ENCODE results near the gene ZNF532. TPM values are rescaled to one million over a fixed set of nuclear protein-coding genes. Genes with fewer than 3 reads are reported as not detected.
"Not testable (repeated sequence)": the region's sequence is repeated elsewhere in the genome, so short reads cannot be mapped to it uniquely, and the experiment has no call there.

Gene ZNF532
- total RNA-seq, 1 experiment from 2014 or later, result 16.8 TPM

DNA sequence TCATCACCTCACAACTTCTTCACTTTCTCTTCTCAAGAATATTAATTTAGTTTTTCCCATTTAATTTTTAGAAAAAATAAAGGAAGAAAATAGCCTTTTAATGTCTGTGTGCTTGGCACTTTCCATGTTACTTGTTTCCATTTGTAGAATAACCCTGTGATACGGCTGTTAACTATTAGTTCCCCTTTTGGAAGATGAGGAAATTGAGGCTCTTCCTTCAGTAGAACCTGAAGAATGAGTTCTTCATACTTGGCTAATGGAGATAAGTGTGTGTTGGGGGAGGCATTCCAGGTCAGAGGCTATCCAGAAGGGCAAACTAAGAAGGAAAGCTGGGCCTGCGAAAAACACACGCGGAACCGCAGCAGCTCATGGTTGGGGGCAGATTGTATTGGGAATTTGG lies 38.3 kb downstream of the ZNF532 start:
- no peak for DNase-seq (ENCODE audit: low read depth)

DNA sequence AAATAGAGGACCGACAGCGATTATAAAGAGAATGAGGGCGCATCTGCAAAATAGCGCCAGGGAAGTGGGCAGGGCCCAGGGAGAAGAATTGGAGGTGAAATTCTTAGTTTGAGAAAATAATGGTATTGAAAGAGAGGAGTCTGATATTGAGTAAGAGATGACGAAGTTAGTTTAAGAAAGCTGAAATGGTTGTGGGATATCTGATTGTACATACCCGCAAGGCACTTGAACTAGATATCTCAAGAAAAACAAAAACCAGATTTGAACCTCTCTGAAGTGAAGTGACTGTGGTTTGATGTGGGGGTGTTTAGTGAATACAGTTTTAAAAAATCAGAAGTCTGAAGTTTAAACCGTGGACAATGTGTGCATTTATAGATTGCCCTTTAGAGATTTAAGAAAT lies 38.9 kb downstream of the ZNF532 start:
- no peak for DNase-seq (ENCODE audit: low read depth)

DNA sequence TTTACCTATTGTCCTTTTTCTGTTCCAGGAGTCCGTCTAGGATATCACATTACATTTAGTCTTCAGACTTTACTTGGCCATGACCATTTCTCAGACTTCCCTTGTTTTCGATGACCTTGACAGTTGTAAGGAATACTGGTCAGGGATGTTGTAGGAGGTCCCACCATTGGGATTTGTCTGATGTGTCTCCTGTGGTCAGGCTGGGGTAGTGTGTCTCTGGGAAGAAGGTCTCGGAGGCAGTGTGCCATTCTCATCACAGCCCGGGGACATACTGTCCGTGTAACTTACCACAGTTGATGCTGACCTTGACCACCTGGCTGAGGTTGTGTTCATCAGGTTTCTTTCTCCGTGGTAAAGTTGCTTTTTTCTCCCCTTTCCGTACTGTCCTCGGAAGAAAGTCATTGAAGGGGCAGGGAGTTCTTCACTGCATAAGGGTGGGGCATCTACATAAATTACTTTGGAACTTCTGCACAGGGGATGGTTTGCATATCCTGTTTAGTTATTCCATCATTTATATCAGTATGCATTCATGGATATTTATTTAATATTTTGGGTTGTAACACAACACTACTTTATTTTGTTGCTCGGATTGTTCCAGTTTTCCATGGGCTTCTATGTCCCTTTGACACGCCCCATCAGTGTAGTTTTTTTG lies 41.2 kb downstream of the ZNF532 start:
- DNase-seq (ENCODE audit: low read depth), result no peak

GRCh38 chr18:58908006-58908405 lies 43.3 kb downstream of the ZNF532 start:
- no peak for DNase-seq (ENCODE audit: low read depth)

DNA sequence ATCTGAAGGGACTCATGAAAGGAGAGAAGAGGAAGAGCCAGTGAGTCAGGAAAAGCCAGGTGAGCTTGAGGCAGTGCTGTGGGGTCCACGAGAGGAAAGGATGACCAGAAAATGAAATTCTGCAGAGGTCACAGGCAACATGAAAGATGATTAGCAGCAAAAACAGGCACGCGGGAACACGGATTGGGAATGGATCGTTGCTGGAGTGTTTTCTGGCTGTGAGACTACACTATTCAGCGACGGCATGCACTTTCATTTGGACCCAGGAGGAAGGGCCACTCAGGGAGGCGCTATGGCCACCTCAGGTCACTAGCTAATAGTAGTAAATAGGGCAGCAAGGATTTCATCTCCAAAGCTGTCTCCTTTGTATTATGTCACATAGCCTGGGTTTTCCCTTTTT lies 44.8 kb downstream of the ZNF532 start:
- no peak for DNase-seq (ENCODE audit: low read depth)

- DNase-seq (ENCODE audit: low read depth), result peak; percentile 15
Observed at GRCh38 chr18:58911241-58911640, 46.6 kb downstream of the ZNF532 start.

DNA sequence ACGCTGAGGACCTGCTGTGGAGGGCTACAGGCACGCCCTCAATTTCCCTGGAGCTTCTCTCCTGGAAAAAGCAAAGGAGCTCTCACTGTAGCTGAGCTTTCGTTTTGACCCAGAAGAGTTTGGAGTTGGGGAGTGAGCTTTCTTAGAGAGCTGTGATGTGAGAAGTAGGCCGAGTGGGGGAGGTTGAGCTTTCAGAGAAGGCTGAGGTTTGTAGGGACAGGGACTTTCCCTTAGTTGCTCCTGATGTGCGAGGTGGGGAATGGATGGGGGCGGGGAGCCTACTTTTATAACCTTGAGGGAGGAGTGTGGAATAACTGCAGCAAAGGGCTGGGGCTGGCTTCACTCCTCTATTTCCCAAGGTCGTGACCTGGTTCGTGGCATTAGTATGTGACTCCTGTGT lies 47.1 kb downstream of the ZNF532 start:
- DNase-seq (ENCODE audit: low read depth), result no peak

DNA sequence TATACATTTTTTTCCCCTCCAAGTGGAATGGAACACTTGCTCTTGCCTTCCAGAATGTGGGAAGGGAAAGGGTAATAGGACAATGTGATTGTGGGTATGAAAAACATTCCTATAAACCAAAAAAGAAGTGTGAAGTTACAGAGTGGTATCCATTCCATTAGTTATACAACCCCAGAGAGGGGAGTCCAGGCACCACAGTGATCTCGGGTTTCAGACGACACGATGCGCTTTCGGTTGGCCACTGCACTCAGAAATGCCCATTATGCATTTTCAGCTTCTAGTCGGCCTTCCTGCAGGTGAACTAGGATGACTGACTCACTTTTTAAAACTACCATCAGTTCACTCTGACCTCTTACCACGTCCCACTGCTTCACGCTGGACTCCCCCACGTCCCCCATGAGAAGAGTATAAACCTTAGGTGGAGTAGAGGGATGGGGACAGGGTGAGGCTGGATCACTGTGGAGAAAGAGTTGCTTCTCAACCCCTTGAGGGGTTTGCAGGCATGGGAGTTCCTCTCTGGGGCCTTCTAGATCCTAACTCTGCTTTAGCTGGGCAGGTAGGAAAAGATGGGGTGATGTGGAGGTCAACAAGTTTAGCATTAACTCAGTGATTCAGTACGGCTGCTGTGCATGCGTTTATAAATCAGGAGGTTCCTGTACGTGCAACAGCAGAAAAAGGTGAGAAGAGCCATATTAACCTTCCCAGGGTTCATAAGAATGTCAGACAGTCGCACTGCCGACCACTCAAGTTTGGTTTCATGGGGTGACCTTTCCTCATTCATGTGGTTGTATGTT lies 50.5 kb downstream of the ZNF532 start:
- no peak for DNase-seq (ENCODE audit: low read depth)

DNA sequence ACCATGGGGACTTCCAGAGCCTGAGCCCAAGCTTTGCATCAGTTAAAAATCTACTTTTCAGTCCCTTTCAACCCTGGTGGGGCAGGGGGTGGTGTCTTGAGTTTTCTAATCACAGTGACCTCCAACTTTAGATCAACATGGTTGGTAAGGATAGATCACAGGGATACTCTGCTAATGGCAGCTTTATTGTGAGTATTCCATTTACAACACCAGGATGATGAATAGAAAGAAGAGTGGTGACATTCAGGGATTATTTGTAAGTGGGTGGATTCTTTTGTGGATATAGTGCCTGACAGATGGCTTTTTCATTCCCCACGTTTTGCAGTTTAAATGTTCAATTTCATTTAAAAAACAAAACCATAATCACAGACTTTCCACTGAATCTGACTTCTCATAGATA lies 51.3 kb downstream of the ZNF532 start:
- no peak for DNase-seq (ENCODE audit: low read depth)

DNA sequence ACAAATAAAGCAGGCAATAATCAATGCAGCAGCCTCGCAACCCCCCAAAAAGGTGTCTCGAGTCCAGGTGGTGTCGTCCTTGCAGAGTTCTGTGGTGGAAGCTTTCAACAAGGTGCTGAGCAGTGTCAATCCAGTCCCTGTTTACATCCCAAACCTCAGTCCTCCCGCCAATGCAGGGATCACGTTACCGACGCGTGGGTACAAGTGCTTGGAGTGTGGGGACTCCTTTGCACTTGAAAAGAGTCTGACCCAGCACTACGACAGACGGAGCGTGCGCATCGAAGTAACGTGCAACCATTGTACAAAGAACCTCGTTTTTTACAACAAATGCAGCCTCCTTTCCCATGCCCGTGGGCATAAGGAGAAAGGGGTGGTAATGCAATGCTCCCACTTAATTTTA lies 55.3 kb downstream of the ZNF532 start:
- DNase-seq (ENCODE audit: low read depth), result not testable (repeated sequence)

DNA sequence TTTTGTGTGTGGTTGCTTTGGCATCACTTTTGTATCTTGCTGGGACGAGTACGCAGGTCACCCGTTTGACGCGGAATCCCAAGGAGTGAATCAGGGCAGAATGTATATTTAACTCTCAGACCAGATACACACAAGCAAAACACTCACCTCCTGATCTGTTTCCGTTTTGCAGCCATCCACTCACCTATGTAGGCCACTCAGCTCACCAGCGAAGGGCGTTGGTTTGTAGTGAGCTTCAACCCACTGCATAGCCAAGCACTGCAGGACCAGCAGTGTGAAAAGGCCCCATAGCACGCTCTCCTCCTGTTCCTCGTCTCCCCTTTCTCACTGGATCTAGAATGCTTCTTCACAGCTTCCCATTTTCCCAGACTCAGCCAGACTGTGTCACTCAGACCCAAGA lies 58.3 kb downstream of the ZNF532 start:
- DNase-seq (ENCODE audit: low read depth), result no peak

DNA sequence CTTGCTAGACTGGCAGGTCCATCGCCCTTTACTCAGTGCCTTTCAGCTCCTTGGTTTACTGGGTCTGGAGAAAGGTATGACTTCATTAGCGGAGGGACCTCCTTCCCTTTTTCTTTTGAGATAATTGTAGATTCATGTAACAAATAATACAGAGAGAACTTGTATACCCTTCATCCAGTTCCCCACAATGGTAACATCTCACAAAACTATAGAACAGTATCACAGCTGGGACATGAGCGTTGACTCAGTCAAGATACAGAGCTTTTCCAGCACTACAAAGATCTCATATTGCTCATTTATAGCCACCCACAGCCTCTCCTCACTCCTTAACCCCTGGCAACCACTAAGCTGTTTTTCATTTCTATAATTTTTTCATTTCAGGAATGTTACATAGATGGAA lies 59.8 kb downstream of the ZNF532 start:
- no peak for DNase-seq (ENCODE audit: low read depth)

DNA sequence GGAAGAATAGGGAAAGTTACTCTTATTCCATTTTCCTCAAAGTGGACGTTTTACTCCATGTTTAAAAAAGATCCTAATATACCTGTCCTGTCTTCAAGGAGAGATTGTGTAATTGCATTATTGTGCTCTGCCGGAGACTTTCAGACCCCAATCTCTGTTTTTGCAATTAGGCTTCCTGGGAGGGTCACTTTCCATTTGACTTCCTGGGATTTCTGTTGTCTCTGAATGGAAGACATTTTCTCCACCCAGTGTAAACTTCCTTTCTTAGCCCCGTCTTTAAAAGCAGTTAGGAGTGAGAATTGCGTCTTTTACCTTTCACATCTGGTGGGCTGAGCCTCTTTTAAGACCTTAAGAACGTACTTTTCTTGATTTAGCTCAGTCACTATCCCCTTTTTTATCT lies 63.0 kb downstream of the ZNF532 start:
- DNase-seq (ENCODE audit: low read depth), result no peak

GRCh38 chr18:58928386-58928785 lies 63.7 kb downstream of the ZNF532 start:
- DNase-seq (ENCODE audit: low read depth), result no peak

GRCh38 chr18:58929206-58929605 lies 64.5 kb downstream of the ZNF532 start:
- DNase-seq (ENCODE audit: low read depth), result no peak

DNA sequence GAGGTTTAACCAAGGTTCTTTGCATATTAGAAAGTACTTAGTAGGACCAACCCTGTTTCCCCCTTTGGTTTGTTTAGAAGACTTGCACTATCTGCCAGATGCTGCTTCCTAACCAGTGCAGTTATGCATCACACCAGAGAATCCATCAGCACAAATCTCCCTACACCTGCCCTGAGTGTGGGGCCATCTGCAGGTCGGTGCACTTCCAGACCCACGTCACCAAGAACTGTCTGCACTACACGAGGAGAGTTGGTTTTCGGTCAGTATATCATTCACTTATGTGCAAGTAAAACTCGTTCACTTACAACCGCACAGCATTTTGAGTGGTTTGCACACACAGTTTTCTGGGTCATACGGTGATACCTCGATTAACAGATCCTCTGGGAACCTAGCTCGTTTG lies 69.7 kb downstream of the ZNF532 start:
- no peak for DNase-seq (ENCODE audit: low read depth)

GRCh38 chr18:58934933-58935577 lies 70.4 kb downstream of the ZNF532 start:
- no peak for DNase-seq (ENCODE audit: low read depth)

- DNase-seq (ENCODE audit: low read depth), result peak; percentile 56
Observed at GRCh38 chr18:58937071-58937886, 72.6 kb downstream of the ZNF532 start.

GRCh38 chr18:58937887-58938267 lies 73.2 kb downstream of the ZNF532 start:
- peak; percentile 13 for DNase-seq (ENCODE audit: low read depth)

DNA sequence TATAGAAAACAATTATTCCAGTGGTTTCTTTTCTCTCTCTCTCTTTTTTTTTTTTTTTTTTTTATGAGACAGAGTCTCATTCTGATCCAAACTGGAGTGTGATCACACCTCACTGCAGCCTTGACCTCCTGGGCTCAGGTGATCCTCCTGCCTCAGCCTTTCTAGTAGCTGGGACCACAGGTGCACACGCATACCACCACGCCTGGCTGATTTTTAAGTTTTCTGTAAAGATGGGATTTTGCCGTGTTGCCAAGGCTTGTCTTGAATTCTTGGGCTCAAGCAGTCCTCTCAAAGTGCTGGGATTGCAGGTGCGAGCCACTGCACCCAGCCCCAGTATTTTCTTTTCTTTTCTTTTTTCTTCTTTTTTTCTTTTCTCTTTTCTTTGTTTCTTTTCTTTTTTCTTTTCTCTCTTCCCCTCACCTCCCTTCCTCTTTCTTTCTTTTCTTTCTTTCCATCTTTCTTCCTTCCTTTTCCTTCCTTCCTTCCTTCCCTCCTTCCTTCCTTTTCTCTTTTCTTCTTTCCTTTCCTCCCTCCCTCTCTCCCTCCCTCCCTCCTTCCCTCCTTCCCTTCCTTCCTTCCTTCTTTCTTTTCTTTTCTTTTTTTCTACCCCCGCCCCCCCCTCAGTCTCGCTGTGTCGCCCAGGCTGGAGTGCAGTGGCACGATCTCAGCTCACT lies 76.9 kb downstream of the ZNF532 start:
- DNase-seq (ENCODE audit: low read depth), result no peak

DNA sequence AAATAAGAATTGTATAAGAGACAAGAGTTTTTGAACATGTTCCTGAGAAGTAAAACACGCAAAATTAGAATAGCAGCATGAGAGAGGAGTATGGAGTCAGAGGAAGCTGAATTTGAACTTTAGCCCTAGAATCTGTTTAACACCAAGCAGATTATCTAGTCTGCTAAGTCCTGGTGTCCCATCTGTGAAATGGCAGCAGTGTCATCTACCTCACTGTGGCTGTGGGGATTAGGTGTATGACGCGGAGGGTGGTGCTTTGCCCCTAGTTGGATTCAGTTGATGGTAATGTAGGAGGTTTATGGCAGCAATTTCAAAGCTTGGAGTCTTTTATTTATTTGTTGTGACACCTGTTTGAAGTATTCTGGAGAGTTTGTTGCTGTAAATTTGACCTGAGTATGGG lies 79.2 kb downstream of the ZNF532 start:
- no peak for DNase-seq (ENCODE audit: low read depth)
